HG02885 (cell line): ENCODE data around the gene FHIT.

Experiments
- ATAC-seq: cut with Tn5 transposase; IDR thresholded peaks from one replicate; pipeline ENCODE4 v1.9.1; 2021; ENCODE audit warnings: mild to moderate bottlenecking; ENCODE audit not compliant: unreplicated experiment, poor library complexity

Gene FHIT

GRCh38 chr3:59865351-59865750 is 1385.9 kb downstream of the FHIT start:
- no peak for ATAC-seq

DNA sequence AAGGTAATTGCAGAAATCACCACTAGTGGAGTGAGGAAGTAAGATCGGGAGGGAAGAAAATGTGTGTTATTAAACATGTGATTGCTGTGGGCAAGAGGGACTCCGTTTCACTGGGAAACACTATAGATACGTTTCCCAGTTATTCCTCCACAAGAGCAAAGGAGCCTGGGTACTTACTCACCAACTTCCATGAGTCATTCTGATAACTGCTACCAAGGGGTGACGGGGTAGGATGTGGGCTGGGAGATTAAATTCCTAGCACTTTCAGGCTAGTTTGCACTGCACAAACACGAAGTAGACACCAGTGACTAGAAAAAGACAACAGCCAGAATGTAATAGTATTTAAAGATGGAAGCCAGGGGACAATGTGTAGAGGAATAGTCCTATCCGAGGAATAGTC is 1388.6 kb downstream of the FHIT start:
- no peak for ATAC-seq

GRCh38 chr3:59857589-59858346 is 1393.5 kb downstream of the FHIT start:
- ATAC-seq = peak; percentile 96

GRCh38 chr3:59856934-59857460 is 1394.3 kb downstream of the FHIT start:
- ATAC-seq = no peak

DNA sequence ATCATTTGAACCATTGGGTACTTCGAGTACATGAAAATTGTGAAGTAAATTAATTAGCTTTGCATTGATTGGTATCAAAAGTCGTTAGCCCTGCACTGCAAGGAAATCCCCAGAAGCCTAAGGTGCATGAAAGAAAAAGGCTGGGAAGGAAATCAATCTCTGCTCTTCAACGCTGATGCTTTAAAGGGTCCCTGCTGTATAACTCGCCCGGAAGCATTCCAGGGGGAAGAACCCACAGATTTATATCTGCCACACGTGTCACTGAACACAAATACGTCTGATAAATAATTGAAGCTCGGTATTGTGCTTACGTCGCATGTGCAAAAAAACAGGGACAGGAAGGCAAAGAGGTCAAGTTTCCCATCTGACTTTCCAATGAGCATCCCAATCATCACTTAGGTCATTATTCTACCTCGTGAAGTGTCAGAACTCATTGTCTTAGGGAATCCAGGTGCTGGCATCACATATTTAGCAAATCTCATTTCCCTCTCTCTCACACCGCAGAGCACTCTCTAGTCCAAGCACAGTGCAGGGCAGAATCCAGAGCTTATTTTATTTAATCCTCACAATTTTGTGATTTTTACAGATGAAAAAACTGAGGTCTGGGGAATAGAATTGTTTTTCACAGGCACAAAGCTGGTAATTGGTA is 1397.1 kb downstream of the FHIT start:
- no peak for ATAC-seq

- ATAC-seq = no peak
Measured at GRCh38 chr3:59850417-59850816, 1400.8 kb downstream of the FHIT start.

DNA sequence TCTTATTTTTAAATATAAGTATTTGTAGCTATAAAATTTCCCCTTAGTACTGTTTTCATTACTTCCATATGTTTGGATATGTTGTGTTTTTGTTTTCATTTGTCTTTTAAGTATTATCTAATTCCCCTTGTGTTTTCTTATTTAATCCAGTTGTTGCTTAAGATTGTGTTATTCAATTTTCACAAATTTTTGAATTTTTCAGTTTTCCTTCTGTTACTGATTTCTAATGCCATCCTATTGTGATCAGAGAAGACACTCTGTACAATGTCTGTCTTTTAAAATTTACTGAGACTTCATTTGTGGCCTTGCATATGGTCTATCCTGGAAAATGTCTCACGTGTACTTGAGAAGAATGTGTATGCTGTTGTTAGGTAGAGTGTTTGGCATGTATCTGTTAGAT is 1405.9 kb downstream of the FHIT start:
- no peak for ATAC-seq

GRCh38 chr3:59843821-59844220 is 1407.4 kb downstream of the FHIT start:
- no peak for ATAC-seq

DNA sequence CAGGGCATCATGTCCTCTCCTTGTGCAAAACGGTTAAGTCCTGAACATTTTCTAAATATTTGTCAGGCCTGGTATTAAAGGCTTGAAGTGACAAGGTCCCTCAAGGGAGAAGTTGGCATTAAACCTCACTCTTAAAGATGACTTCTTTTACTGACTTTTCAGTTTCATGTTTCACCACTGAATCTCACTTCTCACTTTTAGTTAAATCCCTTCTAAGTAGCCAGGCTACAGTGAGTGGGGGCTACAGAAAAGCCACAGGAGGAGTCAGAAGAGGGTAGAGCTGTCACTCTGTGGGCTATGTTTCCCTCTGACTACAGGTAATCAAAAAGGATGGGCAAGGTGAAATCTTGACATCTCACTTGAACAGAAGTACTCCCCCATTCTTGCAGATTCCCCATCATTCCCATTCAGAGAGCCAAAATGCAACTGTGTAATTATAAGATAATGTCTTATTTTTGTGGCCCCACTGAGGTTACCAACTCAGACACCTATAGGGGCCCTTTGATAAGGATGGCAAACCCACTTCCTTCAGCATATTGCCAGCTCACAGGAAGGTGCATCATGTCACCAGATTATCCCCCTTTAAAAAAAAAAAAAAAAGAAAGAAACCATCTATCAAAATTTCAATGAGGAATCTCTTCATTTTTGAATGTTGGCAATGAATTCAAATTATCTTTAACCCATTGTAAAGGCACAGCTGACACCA is 1411.3 kb downstream of the FHIT start:
- peak; percentile 97 for ATAC-seq

- ATAC-seq = peak; percentile 5
Measured at GRCh38 chr3:59839283-59839682, 1412.0 kb downstream of the FHIT start.

- ATAC-seq = no peak
Measured at GRCh38 chr3:59836531-59836930, 1414.7 kb downstream of the FHIT start.

GRCh38 chr3:59832702-59833101 is 1418.5 kb downstream of the FHIT start:
- no peak for ATAC-seq

DNA sequence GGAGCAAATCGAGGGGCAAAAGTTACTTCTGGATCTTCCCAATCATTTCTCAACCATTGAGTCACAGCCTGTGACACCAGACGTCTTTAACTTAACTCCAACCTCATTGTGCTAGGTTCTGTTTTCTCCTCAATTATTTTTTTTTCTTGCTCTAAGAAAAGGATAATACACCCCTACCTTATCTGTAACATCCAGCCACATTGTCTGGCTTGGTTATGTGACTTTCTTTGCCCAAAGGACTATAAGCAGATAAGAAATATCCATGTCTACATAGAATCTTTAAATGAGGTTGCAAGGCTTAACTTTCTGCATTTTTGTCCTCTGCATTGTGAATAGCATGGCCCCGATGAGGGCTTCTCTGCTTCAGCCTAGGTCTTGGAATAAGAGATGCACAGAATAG is 1419.0 kb downstream of the FHIT start:
- no peak for ATAC-seq

DNA sequence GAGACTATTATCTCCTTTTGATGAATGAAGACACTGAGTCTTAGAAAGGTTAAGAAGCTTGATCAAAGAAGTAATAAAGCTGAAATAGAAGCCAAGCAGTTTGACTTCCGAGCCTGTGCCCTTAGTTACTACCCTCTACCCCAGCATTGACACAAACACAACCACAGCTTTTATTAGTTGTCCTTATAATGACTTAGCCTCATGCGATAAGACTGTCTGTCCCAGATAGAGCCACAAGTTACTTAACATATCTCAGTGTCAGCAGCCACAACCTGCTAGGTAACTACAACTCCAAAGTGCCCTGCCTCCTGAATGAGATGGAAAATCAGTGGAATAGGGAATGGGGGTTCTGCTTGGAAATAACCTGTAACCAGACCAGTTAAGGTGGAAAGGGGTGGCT is 1419.9 kb downstream of the FHIT start:
- no peak for ATAC-seq

- ATAC-seq = no peak
Measured at GRCh38 chr3:59829527-59829926, 1421.7 kb downstream of the FHIT start.

GRCh38 chr3:59824876-59825275 is 1426.4 kb downstream of the FHIT start:
- no peak for ATAC-seq

GRCh38 chr3:59821274-59821673 is 1430.0 kb downstream of the FHIT start:
- no peak for ATAC-seq

GRCh38 chr3:59820352-59820934 is 1430.8 kb downstream of the FHIT start:
- no peak for ATAC-seq

DNA sequence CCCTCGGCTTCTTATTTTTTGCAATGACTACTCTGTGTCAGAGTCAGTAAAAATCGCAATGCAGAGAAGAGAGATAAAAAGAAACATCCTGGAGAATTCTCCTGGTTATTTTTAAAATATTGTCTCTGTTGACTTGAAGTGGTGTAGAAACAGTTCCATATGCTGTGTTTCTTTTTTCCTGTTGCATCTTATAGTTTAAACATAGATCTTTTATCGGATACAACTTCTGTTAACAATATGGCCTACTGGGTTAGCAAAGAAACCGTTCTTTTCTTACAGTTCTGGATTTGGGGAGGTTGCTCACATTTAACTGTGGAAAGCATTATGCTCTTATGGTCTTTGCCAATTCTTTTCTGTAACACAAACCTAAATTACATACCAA is 1432.3 kb downstream of the FHIT start:
- no peak for ATAC-seq

DNA sequence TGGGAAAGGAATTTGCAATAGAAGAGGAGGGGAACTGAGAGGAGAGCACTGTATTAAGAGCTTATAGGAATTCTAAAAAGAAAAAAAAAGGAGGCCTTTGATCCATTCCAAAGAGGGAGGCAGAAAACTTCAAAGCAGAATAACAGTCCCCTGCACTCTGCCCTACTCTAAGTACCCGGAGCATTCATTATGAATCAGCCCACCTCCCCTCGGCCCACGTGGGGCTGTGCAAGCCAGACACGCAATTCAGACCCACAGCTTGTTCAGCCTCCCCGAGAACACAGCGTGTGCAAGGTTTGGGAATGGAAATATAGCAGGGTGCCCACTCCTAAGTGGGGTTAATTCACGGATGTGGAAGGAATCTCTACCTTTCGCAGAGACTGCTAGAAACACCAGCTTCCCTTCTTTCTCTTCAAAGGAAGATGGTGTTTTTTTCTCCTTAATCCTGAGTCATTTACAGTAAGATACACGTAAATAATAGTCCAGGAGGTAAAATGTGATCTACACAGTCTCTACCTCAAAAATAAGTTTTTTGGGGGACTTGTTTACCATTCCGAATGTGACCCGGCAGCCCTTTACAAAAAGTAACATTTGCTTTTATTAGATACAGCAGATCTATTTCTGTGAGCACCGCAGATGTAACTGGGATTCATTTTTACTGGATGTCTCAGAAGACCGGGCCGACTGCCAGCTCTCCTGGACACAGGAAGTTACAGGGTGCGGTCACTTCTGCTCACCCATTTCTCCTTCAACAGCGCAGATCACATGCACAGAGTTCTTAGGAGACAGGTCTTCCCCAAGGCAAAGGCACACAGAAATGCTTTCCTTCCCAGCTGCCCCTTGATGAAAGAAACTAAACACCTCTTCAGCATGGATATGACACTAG is 1433.0 kb downstream of the FHIT start:
- ATAC-seq = no peak
